Liver (tissue), 9 donors: ENCODE measurements around the gene EHD4. TPM values are rescaled to one million over a fixed set of nuclear protein-coding genes. Genes with fewer than 3 reads are reported as not detected.

Experiments
- DNase-seq: peaks from one replicate; pipeline ENCODE4 v3.0.0-alpha.2; 2017; ENCODE audit warnings: low spot score
- H3K27ac ChIP-seq, 2 donors: one replicate each; pipeline ENCODE4 v1.7.0; 2013; ENCODE audit warnings: inconsistent platforms in 2 of 2, low read length in 2 of 2, control low read depth in 1 of 2, low read depth in 1 of 2, mild to moderate bottlenecking in 1 of 2
- H3K27me3 ChIP-seq, 4 donors: one replicate each; pipeline versions ENCODE4 v1.6.1 to v1.7.0; 2013; ENCODE audit warnings: low read length in 3 of 4, inconsistent platforms in 1 of 4, mild to moderate bottlenecking in 1 of 4, moderate library complexity in 1 of 4; ENCODE audit not compliant: control insufficient read depth in 4 of 4, insufficient read depth in 4 of 4
- H3K36me3 ChIP-seq, 4 donors: one replicate each; pipeline versions ENCODE4 v1.6.1 to v1.7.0; 2013; ENCODE audit warnings: low read length in 3 of 4, mild to moderate bottlenecking in 3 of 4, low read depth in 1 of 4, moderate library complexity in 1 of 4; ENCODE audit not compliant: control insufficient read depth in 4 of 4, insufficient read depth in 3 of 4
- H3K4me1 ChIP-seq, 4 donors: one replicate each; pipeline versions ENCODE4 v1.6.1 to v1.7.0; 2013; ENCODE audit warnings: low read length in 3 of 4, mild to moderate bottlenecking in 3 of 4, moderate library complexity in 1 of 4; ENCODE audit not compliant: control insufficient read depth in 4 of 4, insufficient read depth in 4 of 4
- H3K4me3 ChIP-seq, 3 donors: one replicate each; pipeline versions ENCODE4 v1.6.1 to v1.7.0; 2013; ENCODE audit warnings: low read length in 3 of 3, control low read depth in 1 of 3, low read depth in 1 of 3, mild to moderate bottlenecking in 1 of 3
- H3K9ac ChIP-seq, 2 donors: one replicate each; pipeline ENCODE4 v1.7.0; 2013; ENCODE audit warnings: low read length in 2 of 2, mild to moderate bottlenecking in 2 of 2, moderate library complexity in 2 of 2, control low read depth in 1 of 2, low read depth in 1 of 2
- H3K9me3 ChIP-seq, 4 donors: one replicate each; pipeline versions ENCODE4 v1.6.1 to v1.7.0; 2013; ENCODE audit warnings: low read length in 3 of 4; ENCODE audit not compliant: control insufficient read depth in 4 of 4
- ATF3 ChIP-seq: IDR thresholded peaks from 2 replicates; pipeline ENCODE4 v1.6.1; 2016; ENCODE audit warnings: antibody characterized with exemption
- CTCF ChIP-seq: fragments of 150-350 bp; IDR thresholded peaks from 2 replicates; pipeline ENCODE4 v1.5.1; 2017; ENCODE audit warnings: improper control_type of control experiment, low read depth, low read length; ENCODE audit not compliant: missing input control
- FOXA1 ChIP-seq: IDR thresholded peaks from 2 replicates; pipeline ENCODE4 v1.6.1; 2016; ENCODE audit warnings: antibody characterized with exemption
- FOXA2 ChIP-seq: IDR thresholded peaks from 2 replicates; pipeline ENCODE4 v1.6.1; 2016; ENCODE audit warnings: antibody characterized with exemption
- GABPA ChIP-seq, 2 donors: IDR thresholded peaks in 1 of 2; conservative IDR thresholded peaks in 1 of 2; 2 replicates each; pipeline ENCODE4 v1.6.1; 2016; ENCODE audit warnings: antibody characterized with exemption in 2 of 2, mild to moderate bottlenecking in 1 of 2, moderate library complexity in 1 of 2
- HNF4A ChIP-seq, 2 donors: conservative IDR thresholded peaks; 2 replicates each; pipeline ENCODE4 v1.6.1; 2016; ENCODE audit warnings: antibody characterized with exemption in 2 of 2, mild to moderate bottlenecking in 2 of 2
- JUND ChIP-seq, 2 donors: IDR thresholded peaks; 2 replicates each; pipeline ENCODE4 v1.6.1; 2016; ENCODE audit warnings: antibody characterized with exemption in 2 of 2
- MAX ChIP-seq: IDR thresholded peaks from 2 replicates; pipeline ENCODE4 v1.6.1; 2016; ENCODE audit warnings: antibody characterized with exemption
- NR2F2 ChIP-seq: IDR thresholded peaks from 2 replicates; pipeline ENCODE4 v1.6.1; 2016; ENCODE audit warnings: antibody characterized with exemption
- RAD21 ChIP-seq, 2 donors: IDR thresholded peaks; 2 replicates each; pipeline ENCODE4 v1.6.1; 2016; ENCODE audit warnings: antibody characterized with exemption in 2 of 2, mild to moderate bottlenecking in 2 of 2
- REST ChIP-seq: IDR thresholded peaks from 2 replicates; pipeline ENCODE4 v1.6.1; 2016; ENCODE audit warnings: antibody characterized with exemption, mild to moderate bottlenecking
- RXRA ChIP-seq, 2 donors: IDR thresholded peaks; 2 replicates each; pipeline ENCODE4 v1.6.1; 2017 to 2018; ENCODE audit warnings: antibody characterized with exemption in 2 of 2, mild to moderate bottlenecking in 1 of 2
- SP1 ChIP-seq: IDR thresholded peaks from 2 replicates; pipeline ENCODE4 v1.6.1; 2018; ENCODE audit warnings: antibody characterized with exemption, mild to moderate bottlenecking
- TAF1 ChIP-seq: conservative IDR thresholded peaks from 2 replicates; pipeline ENCODE4 v1.6.1; 2016; ENCODE audit warnings: antibody characterized with exemption, mild to moderate bottlenecking
- YY1 ChIP-seq: IDR thresholded peaks from 2 replicates; pipeline ENCODE4 v1.6.1; 2016; ENCODE audit warnings: antibody characterized with exemption, mild to moderate bottlenecking
- ZBTB33 ChIP-seq: IDR thresholded peaks from 2 replicates; pipeline ENCODE4 v1.6.1; 2016; ENCODE audit warnings: antibody characterized with exemption
- WGBS: extraction: QIAGEN DNeasy Blood & Tissue Kit; methylation state at CpG from one replicate; pipeline ENCODE4 v1.1.7; 2013; 5-methylcytosine and 5-hydroxymethylcytosine counted together
- polyA plus RNA-seq, 2 donors: library from polyadenylated mRNA; stranded (reverse) in 1 of 2; unstranded in 1 of 2; fragments of 200-250 nt in 1 of 2; fragments of >200 nt in 1 of 2; fragmentation: Nextera tagmentation in 1 of 2; extraction: Ambion mirVana in 1 of 2; gene quantifications; one replicate each; pipeline versions ENCODE4 v1.2.1 to v1.2.3, GENCODE V29; 2013 to 2015
- total RNA-seq, 2 donors: library from RNA; depleted of rRNA; stranded (reverse); fragments of >200 nt; gene quantifications; one replicate each; pipeline ENCODE4 v1.2.3, GENCODE V29; 2014
- donor health status: healthy.
- donor health status: healthy.
- donor health status: healthy.
- donor health status: healthy.
- donor health status: healthy.

EHD4 gene
- total and polyA plus RNA-seq, 4 donors, result 3.3 to 10.0 (median 6.2) TPM

- H3K4me1 ChIP-seq, result peaks cover 0 to 8% (median 6%) of the 10 kb centered on the region in 4 donors
- TF ChIP-seq NR2F2 (no peak), JUND (IDR thresholded peaks at IDR 0.05) (no peak), HNF4A (conservative IDR thresholded peaks at IDR 0.05) (no peak), SP1 (no peak), YY1 (no peak), TAF1 (no peak), ZBTB33 (no peak), REST (no peak), MAX (no peak), FOXA1 (no peak), RAD21 (IDR thresholded peaks at IDR 0.05) (no peak), FOXA2 (no peak), GABPA (IDR thresholded peaks at IDR 0.05 in 1 of 2, conservative IDR thresholded peaks at IDR 0.05 in 1 of 2) (no peak), ATF3 (no peak), CTCF (no peak), RXRA (IDR thresholded peaks at IDR 0.05) (no peak)
- WGBS, result 89% methylated on average over 19 of the region's 19 CpGs
- no peaks in the 10 kb centered on the region for H3K27me3 ChIP-seq
- no peak for DNase-seq
- H3K9ac ChIP-seq, result no peak overlapping the region
- H3K36me3 ChIP-seq, result no peaks in the 10 kb centered on the region
- H3K27ac ChIP-seq, result no peak overlapping the region
- H3K4me3 ChIP-seq, result no peak overlapping the region
- H3K9me3 ChIP-seq, result no peaks in the 10 kb centered on the region
These were observed 109.7 kb downstream of the EHD4 start for GRCh38 chr15:41862515-41863116.
